Parathyroid adenoma (tissue), 2 donors: ENCODE data around the gene FOLR1.
"Not testable (repeated sequence)": the region's sequence is repeated elsewhere in the genome, so short reads cannot be mapped to it uniquely, and the experiment has no call there.

ENCODE experiments used
- H2AFZ ChIP-seq: fragments of 300-600 bp; sonication (generic); one replicate; pipeline ENCODE4 v1.7.0; 2017; ENCODE audit warnings: antibody characterized with exemption, mild to moderate bottlenecking
- H3K27ac ChIP-seq: fragments of 300-600 bp; sonication (generic); one replicate; pipeline ENCODE4 v1.7.0; 2017
- H3K27me3 ChIP-seq: fragments of 300-600 bp; sonication (generic); one replicate; pipeline ENCODE4 v1.7.0; 2017; ENCODE audit warnings: low read length; ENCODE audit not compliant: control insufficient read depth, insufficient read depth
- H3K36me3 ChIP-seq: fragments of 300-600 bp; sonication (generic); one replicate; pipeline ENCODE4 v1.7.0; 2017; ENCODE audit warnings: low read length; ENCODE audit not compliant: control insufficient read depth, insufficient read depth
- H3K4me1 ChIP-seq: fragments of 300-600 bp; sonication (generic); one replicate; pipeline ENCODE4 v1.7.0; 2017; ENCODE audit warnings: control low read depth
- H3K4me2 ChIP-seq: fragments of 300-600 bp; sonication (generic); one replicate; pipeline ENCODE4 v1.7.0; 2017; ENCODE audit warnings: low read length
- H3K4me3 ChIP-seq: fragments of 300-600 bp; sonication (generic); one replicate; pipeline ENCODE4 v1.7.0; 2017; ENCODE audit warnings: low read depth, low read length
- H3K79me2 ChIP-seq: fragments of 300-600 bp; sonication (generic); one replicate; pipeline ENCODE4 v1.7.0; 2017; ENCODE audit warnings: control low read depth
- H3K9ac ChIP-seq: fragments of 300-600 bp; sonication (generic); one replicate; pipeline ENCODE4 v1.7.0; 2017; ENCODE audit warnings: mild to moderate bottlenecking
- H3K9me3 ChIP-seq: fragments of 300-600 bp; sonication (generic); one replicate; pipeline ENCODE4 v1.7.0; 2017; ENCODE audit warnings: low read length; ENCODE audit not compliant: control insufficient read depth
- TF ChIP-seq, protein P1 (sequence below): fragments of 300-600 bp; sonication (generic); IDR thresholded peaks from one replicate; pipeline ENCODE4 v1.7.0; 2017; ENCODE audit warnings: antibody characterized with exemption, mild to moderate bottlenecking
- donor health status: primary hyperparathyroidism.

Gene FOLR1

DNA sequence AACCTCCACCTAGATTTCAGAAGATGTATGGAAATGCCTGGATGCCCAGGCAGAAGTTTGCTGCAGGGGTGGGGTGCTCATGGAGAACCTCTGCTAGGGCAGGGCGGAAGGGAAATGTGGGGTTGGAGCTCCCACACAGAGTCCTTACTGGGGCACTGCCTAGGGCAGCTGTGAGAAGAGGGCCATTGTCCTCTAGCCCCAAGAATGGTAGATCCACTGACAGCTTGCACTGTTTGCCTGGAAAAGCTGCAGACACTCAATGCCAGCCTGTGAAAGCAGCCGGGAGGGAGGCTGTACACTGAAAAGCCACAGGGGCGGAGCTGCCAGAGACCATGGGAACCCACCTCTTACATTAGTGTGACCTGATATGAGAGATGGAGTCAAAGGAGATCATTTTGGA is 22.2 kb upstream of the FOLR1 start:
- H3K9ac ChIP-seq, H3K9me3 ChIP-seq, H3K79me2 ChIP-seq, H3K27ac ChIP-seq, H3K4me1 ChIP-seq, H2AFZ ChIP-seq, H3K36me3 ChIP-seq, H3K4me3 ChIP-seq, H3K27me3 ChIP-seq, H3K4me2 ChIP-seq: not testable (repeated sequence)

DNA sequence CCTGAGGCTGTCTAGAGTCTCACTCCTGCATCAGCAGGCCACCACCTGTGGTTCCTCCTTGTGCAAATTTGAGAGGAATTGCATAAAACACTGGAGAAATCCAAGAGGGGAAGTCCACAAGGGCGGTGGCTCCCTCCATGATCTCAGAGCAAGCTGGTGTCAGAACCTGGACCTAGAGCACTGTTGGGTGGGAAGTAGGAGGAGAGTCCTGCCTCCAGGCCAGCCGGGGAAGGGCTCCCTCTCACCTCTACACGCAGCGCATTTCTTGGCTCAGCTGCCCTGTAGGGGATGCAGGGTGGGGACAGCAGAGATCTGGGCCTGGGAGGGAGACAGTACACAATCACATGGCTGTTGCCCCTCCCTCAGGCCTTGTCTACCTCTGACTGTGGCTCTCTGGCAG is 19.9 kb upstream of the FOLR1 start:
- H3K4me3 ChIP-seq, H2AFZ ChIP-seq, H3K4me1 ChIP-seq, H3K27me3 ChIP-seq, H3K4me2 ChIP-seq, H3K27ac ChIP-seq, H3K9me3 ChIP-seq, H3K79me2 ChIP-seq, H3K9ac ChIP-seq, H3K36me3 ChIP-seq: not testable (repeated sequence)

DNA sequence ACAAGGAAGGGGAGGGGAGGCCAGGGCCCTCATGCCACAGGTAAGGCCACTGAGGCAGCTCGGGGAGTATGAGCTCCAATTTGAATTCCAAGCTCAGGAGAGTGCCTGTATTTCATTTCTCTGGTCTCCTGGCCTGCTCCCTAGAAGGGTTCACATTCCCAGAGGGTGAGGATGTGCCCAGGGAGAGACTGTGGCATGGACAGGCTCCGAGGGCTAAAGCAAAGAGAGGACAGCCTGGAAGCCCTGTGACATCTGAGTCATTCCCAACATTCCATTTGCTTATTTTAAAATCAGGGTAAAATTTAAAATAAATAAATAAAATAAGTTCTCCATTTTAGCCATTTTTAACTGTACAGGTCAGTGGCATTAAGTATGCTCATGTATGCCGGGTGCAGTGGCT is 18.6 kb upstream of the FOLR1 start:
- Histone ChIP-seq H3K36me3 (no peaks in the 10 kb centered on the region), H3K9ac (no peak overlapping the region), H2AFZ (no peak overlapping the region), H3K27me3 (no peaks in the 10 kb centered on the region), H3K9me3 (no peaks in the 10 kb centered on the region), H3K4me3 (no peak overlapping the region), H3K4me1 (no peaks in the 10 kb centered on the region), H3K79me2 (no peaks in the 10 kb centered on the region), H3K4me2 (no peak overlapping the region), H3K27ac (no peak overlapping the region)
- TF ChIP-seq, protein P1, sequence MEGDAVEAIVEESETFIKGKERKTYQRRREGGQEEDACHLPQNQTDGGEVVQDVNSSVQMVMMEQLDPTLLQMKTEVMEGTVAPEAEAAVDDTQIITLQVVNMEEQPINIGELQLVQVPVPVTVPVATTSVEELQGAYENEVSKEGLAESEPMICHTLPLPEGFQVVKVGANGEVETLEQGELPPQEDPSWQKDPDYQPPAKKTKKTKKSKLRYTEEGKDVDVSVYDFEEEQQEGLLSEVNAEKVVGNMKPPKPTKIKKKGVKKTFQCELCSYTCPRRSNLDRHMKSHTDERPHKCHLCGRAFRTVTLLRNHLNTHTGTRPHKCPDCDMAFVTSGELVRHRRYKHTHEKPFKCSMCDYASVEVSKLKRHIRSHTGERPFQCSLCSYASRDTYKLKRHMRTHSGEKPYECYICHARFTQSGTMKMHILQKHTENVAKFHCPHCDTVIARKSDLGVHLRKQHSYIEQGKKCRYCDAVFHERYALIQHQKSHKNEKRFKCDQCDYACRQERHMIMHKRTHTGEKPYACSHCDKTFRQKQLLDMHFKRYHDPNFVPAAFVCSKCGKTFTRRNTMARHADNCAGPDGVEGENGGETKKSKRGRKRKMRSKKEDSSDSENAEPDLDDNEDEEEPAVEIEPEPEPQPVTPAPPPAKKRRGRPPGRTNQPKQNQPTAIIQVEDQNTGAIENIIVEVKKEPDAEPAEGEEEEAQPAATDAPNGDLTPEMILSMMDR: no peak

DNA sequence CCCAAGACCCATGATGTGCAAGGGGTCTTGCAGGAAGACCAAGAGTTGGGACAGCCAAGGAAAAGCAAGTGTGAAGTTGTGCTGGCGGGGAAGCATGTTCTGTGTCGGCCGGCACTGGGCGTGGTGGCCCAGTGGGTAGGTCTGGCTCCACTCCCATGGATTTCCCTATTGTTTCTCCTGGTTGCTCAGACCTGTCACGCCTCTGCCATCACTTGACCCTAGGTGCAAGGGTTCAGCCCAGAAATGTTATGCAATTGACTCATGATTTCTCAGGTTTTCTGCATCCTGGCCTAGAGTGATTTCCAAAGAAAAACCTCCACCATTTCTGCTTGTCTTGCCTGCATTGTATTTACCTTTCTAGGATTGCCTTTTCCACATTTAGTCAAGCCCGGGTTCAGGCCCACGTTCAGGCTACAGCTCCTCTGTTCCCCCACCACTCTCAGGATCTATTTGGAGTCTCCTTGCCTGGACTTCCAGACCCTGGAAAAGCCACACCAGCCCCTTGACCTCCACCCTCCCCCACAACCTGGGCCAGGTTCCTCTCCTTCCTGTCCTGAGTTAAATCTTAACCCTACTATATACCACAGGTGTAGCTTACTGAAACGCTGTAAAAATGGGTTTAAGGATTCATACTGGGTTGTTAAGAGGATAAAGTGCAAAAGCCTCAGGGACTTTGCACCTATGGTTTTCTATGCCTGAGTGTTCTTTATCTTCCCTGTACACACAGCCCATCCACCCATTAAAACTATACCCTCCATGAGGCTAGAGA is 17.5 kb upstream of the FOLR1 start:
- no peaks in the 10 kb centered on the region for H3K9me3 ChIP-seq
- H2AFZ ChIP-seq: no peak overlapping the region
- TF ChIP-seq, protein P1: no peak
- H3K36me3 ChIP-seq: no peaks in the 10 kb centered on the region
- H3K4me2 ChIP-seq: no peak overlapping the region
- no peak overlapping the region for H3K9ac ChIP-seq
- H3K27me3 ChIP-seq: no peaks in the 10 kb centered on the region
- no peaks in the 10 kb centered on the region for H3K4me1 ChIP-seq
- H3K79me2 ChIP-seq: no peaks in the 10 kb centered on the region
- H3K4me3 ChIP-seq: no peak overlapping the region
- no peak overlapping the region for H3K27ac ChIP-seq

DNA sequence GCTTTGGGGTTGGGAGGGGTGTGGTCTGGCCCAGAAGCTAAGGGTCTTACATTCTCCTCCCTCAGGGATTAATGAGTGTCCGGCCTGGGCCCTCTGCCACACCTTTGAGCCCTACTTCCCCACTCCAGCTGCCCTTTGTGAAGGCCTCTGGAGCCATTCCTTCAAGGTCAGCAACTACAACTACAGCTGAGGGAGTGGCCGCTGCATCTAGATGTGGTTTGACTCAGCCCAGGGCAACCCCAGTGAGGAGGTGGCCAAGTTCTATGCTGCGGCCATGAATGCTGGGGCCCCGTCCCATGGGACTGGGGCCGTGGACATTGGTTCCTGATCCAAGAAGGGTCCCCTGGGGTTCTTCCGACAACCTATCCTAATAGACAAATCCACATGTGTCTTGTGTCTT is 14.3 kb upstream of the FOLR1 start:
- no peaks in the 10 kb centered on the region for H3K79me2 ChIP-seq
- no peak overlapping the region for H3K4me3 ChIP-seq
- H3K27ac ChIP-seq: no peak overlapping the region
- H3K4me2 ChIP-seq: no peak overlapping the region
- H3K9ac ChIP-seq: no peak overlapping the region
- TF ChIP-seq, protein P1: no peak
- no peaks in the 10 kb centered on the region for H3K36me3 ChIP-seq
- no peaks in the 10 kb centered on the region for H3K27me3 ChIP-seq
- no peaks in the 10 kb centered on the region for H3K4me1 ChIP-seq
- no peaks in the 10 kb centered on the region for H3K9me3 ChIP-seq
- no peak overlapping the region for H2AFZ ChIP-seq
